GM20000 (cell line): Measurements from ENCODE around the gene PIGZ.

Experiments used
- DNase-seq: peaks from one replicate; pipeline ENCODE4 v3.0.0; 2012; ENCODE audit warnings: low spot score
- TF ChIP-seq, protein P1 (sequence below): IDR thresholded peaks from 2 replicates; pipeline ENCODE4 v1.5.1; 2012; ENCODE audit warnings: mild to moderate bottlenecking, control low read depth; ENCODE audit errors: extremely low read depth, missing control alignments

PIGZ gene

DNA sequence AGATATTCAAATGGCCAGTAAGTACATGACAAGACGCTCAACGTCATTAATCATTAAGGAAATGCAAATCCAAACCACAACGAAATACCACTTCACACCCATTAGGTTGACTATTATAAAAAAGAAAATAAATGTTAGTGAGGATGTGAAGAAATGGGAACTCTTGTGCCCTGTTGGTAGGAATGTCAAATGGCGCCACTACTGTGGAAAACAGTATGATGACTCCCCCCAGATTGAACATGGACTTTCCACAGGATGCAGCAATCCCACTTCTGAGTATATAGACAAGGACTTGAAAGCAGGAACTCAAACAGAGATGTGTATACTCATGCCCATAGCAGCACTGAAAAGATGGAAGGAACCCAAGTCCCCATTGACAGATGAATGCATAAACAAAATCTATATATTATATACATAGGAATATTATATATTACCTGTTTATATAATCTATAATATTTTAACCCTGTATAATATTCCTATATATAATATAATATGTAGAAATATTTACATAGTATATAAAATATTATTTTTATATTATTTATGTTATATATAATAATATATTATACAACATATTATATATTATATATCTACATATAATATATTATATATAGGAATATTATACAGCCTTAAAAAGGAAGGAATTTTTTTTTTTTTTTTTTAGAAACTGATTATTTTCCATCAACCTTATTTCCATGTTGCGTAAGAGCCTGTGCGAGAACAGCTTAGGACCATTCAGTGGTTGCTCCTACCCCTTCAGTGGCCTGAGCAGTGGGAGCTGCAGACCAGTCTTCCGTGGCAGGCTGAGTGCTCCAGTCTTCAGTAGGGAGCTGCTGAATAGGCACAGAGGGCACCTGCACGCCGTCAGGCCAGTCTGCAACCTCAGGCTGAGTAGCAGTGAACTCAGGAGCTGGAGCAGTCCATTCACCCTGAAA is 17.6 kb upstream of the PIGZ start:
- TF ChIP-seq, protein P1, sequence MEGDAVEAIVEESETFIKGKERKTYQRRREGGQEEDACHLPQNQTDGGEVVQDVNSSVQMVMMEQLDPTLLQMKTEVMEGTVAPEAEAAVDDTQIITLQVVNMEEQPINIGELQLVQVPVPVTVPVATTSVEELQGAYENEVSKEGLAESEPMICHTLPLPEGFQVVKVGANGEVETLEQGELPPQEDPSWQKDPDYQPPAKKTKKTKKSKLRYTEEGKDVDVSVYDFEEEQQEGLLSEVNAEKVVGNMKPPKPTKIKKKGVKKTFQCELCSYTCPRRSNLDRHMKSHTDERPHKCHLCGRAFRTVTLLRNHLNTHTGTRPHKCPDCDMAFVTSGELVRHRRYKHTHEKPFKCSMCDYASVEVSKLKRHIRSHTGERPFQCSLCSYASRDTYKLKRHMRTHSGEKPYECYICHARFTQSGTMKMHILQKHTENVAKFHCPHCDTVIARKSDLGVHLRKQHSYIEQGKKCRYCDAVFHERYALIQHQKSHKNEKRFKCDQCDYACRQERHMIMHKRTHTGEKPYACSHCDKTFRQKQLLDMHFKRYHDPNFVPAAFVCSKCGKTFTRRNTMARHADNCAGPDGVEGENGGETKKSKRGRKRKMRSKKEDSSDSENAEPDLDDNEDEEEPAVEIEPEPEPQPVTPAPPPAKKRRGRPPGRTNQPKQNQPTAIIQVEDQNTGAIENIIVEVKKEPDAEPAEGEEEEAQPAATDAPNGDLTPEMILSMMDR, result no peak
- DNase-seq, result no peak

DNA sequence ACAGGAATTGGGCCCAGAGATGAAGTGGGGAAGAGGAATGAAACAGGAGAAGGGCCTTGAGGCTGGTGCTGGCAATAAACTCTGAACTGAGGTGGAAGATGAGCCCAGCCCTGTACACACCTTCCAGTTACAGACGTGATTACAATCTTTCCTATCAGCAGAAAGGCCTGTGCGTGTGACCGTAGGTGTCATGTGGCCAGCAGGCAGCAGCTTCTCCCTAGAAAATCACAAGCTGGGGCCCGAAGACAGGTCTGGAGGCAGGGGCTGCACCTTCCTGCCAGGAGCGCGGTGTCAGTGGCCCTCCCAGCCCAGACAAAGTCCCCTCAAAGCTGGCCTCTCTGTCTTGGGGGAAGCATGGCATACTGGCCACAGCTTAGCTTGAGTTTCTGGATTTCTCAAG is 16.7 kb upstream of the PIGZ start:
- TF ChIP-seq, protein P1, result no peak
- no peak for DNase-seq

DNA sequence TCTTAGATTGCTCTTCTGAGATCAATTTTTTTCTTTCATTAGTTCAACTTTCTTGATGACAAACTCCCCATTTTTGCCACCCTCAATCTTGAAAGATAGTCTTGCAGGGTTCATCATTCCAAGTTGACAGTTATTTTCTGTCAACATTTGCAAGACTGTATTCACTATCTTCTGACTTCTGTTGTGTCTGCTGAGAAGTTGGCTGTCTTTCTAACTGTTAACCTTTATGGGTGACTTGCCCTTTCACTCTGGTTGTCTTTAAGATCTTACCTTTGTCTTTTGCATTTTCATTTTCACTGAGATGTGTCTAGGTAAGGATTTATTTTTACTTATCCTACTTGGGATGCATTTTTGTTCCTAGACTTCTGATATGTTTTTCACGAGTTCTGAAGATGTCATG is 14.6 kb upstream of the PIGZ start:
- no peak for DNase-seq
- TF ChIP-seq, protein P1, result no peak

DNA sequence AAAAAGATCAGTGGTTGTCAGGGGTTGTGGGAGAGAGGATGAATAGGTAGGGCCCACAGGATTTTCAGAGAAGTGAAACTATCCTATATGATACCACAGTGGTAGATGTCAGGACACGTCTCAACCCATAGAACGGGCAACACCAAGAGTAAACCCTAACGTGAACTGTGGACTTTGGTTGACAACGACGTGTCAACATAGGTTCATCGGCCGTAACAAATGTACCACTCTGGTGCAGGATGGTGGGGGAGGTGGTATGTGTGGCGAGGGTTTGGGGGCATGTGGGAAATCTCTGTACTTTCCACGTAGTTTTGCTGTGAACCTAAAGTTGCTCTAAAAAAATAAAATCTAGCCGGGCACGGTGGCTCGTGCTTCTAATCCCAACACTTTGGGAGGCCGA is 13.0 kb upstream of the PIGZ start:
- TF ChIP-seq, protein P1, result no peak
- no peak for DNase-seq

DNA sequence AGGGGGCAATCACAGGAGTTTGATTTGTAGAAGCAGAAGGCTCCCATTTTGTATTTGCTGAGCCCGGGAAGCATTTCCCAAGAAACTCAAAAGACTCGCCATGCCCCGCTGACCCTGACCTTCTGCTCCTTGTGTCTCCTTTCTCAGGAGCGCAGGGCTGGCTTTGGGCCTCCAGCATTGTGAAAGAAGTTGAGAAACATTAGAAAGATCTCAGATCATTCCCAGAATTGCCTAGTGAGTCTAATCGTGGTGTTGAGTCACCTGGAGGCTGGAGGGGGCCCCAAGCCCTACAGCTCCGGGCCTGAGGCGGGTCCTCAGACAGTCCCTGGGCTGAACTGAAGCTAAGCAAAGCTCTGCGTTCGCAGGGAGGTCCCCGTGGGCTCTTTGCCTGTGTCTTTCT is 10.9 kb upstream of the PIGZ start:
- no peak for DNase-seq
- TF ChIP-seq, protein P1, result no peak

DNA sequence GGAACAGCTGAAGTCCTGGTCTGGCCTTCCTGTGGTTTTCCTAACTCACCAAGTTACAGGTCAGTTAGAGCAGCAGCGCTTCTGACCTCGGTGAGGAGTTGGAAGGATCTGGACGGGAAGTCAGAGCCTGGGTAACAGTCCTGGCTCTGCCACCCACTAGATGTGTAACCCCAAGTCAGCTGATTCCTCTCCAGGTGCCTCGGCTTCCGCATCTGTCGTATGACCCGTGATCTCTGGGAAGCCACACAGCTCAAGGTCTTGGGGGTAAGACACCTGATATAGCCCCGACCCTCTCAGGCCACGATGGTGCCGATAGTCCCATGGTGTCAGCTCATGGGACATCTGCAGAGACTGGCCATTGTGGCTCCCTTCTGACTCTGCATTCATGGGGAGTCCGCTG is 8.3 kb upstream of the PIGZ start:
- TF ChIP-seq, protein P1, result no peak
- peak; percentile 5 for DNase-seq

DNA sequence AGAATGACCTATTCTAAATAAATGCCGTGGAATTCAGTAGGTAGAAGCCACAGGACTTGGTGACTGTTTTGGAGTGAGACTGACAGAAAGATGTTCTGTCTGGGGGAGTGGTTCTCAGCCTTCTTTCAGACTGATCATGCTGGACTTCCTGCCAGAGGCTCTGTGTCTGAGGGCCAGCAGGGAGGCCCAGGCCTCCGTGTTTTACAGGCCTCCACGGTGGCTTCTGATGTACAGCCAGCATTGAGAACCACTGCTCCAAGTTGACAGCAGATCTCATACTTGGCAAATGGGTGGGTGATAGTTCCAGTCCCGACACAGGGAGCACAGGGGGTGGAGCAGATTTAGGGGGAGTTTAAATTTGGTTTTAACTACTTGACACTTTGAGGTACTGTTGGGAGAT is 6.7 kb upstream of the PIGZ start:
- TF ChIP-seq, protein P1, result no peak
- no peak for DNase-seq
